Measurements from ENCODE around the gene BEND6.
"Not testable (repeated sequence)": the region's sequence is repeated elsewhere in the genome, so short reads cannot be mapped to it uniquely, and the experiment has no call there.

The BEND6 gene

DNA sequence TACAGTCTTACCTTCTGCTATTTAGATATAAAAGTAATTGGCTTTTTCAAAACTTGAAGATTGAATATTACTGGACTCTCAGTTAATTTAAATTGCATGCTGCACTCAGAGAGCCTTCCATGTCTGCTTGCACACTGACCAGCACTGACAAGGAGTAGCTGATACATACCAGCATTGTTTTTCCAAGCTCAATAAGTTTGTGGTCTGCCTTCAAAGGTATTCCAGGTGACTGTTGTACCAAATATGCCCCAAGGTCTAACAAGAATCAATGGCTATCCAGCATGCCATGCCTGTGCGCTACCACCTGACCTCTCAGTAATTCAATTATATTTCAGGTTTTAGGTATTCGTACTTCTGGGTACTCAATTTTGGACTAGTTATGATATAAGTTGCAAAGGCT is 30.0 kb downstream of the BEND6 start:
- no peak for DNase-seq

DNA sequence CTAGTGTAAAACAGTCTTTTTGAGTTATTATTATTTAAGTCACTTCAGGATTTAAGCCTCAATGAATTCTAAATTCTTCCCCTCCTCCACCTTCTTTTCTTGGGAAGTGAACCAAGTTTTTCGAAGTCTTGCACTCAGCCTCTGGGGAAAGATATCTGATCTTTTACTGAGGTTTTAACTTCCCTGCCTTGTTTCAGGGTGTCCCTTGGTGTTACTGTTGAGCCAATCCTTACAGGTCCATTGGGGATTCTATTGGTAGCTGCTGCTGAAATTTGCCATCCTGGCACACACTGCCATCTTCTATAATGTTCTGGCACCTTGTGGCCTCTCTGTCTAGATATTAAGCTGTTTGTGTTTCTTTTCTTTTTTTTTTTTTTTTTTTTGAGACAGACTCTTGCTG is 31.7 kb downstream of the BEND6 start:
- DNase-seq, result no peak

DNA sequence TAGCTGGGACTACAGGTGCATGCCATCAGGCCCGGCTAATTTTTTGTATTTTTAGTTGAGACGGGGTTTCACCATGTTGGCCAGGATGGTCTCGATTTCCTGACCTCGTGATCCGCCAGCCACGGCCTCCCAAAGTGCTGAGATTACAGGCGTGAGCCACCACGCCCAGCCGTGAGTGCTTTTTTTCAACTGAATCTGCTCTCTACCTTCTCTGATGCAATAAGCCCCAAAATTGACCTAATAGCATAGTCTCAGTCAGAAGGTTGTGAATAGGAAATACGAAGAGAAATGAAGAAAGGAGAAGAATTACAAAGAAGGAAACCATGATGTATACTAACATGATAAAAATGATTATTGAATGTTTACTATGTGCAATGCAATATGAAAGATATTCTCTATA is 33.2 kb downstream of the BEND6 start:
- DNase-seq, result no peak

DNA sequence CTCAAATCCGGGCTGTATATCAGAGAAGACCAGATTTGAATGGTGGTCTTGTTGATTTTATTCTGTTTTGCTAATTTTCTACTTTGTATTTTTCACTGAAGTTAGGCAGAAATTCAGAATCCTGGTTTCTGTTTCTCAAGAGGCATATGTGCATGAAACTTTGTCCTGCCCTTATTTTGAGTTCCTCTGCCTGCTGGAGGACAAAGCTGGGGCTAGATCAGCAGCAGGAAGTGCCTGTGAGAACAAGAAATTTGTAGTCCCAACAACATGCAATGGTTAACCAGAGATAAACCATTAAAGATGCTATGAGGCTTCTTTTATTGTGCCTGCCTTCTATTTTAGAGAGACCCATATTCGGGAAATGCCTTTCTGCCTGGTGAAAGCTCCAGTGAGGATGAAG is 37.1 kb downstream of the BEND6 start:
- DNase-seq, result no peak

- no peak for DNase-seq
Observed at GRCh38 chr6:56992703-56993102, 37.8 kb downstream of the BEND6 start.

- no peak for DNase-seq
Observed at GRCh38 chr6:56995347-56995902, 40.5 kb downstream of the BEND6 start.

GRCh38 chr6:56996401-56996800 is 41.5 kb downstream of the BEND6 start:
- DNase-seq, result no peak

- DNase-seq, result no peak
Observed at GRCh38 chr6:56999049-56999448, 44.1 kb downstream of the BEND6 start.

- not testable (repeated sequence) for DNase-seq
Observed at GRCh38 chr6:56999748-57000147, 44.8 kb downstream of the BEND6 start.

DNA sequence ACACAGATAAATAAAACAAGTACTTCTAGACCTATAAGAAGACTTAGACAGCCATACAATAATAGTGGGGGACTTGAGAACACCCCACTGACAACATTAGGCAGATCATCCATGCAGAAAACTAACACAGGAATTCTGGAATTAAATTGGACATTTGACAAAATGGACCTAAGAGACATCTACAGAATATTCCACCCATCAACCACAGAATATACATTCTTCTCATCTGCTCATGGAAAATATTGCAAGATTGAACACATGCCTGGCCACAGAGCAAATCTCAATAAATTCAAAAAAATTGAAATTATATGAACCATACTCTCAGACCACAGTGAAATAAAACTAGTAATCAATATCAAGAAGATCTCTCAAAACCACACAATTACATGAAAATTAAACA is 47.3 kb downstream of the BEND6 start:
- DNase-seq, result no peak

- DNase-seq, result no peak
Observed at GRCh38 chr6:57004292-57004691, 49.4 kb downstream of the BEND6 start.

- DNase-seq, result no peak
Observed at GRCh38 chr6:57006101-57006500, 51.2 kb downstream of the BEND6 start.

DNA sequence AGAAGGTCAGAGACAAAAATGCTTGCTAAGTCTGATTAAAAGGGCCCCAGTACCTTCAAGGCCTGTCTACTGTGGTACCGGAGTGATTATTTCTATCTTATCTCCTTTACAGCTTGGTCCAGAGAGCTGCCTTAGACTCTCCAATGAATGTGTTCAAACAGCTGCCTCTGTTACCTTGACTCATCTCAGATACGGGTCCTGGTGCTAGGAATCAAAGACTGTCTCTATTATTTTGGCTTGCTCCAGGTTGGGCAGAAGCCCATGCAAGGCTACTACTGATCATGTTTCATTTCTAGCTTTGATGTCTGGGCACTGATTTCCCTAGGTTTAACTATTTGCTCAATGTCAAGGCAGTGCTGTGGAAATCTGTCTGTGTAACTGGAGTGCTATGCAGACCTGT is 53.2 kb downstream of the BEND6 start:
- DNase-seq, result not testable (repeated sequence)

DNA sequence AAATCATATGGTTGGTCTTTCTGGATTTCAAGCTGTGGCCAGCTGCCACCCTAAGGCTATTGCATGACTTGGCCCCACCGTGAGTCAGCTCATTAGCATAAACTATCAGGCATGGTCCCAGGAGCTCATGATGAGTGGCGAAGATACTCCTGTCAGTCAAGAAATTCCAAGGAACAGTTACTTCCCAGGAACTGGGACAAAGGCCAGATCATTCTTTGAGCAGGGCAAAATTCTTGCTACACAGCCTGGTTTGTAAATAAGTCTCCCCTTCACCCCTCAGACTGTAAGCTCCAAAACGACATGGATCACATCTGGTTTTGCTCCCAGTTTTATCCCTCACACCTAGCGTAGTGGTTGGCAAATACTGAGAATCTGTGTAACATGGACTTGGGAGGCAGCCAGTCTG is 58.6 kb downstream of the BEND6 start:
- DNase-seq, result no peak

- no peak for DNase-seq
Observed at GRCh38 chr6:57017069-57017468, 62.2 kb downstream of the BEND6 start.

GRCh38 chr6:57017841-57018240 is 62.9 kb downstream of the BEND6 start:
- no peak for DNase-seq

DNA sequence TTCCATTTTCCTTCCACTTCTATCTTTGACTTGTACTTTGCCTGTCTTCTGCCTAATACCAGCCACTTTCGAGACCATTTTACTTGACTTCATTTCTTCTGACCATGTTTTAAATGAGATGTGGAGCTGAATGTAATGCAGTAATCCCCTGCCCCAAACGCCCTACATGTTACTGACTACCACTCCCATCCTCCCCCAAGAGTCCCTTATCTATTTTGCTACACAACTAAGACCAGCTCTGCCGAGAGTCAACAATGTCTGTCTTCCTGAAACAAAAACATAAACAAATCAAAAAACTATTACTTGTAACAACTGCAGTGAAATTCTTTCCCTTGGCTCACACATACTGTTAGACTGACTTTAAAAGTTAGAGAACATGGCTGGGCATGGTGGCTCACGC is 64.5 kb downstream of the BEND6 start:
- no peak for DNase-seq

GRCh38 chr6:57021086-57021720 is 66.3 kb downstream of the BEND6 start:
- DNase-seq, result no peak

DNA sequence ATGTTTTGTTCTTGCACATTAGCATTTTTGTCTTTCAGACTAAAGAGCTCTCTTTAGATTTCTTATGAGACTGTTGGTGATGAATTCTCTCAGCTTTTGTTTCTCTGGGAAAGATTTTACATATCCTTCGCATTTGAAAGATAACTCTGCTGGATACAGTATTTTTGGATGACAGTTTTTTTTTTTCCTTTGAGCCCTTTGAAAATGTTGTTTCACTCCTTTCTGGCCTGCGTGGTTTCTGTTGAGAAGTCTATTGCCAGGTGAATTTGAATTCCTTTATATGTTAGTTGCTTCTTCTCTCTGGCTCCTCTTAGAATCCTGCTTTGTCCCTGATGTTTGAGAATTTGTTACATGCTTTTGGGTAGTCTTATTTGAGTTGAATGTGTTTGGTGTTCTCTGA is 69.4 kb downstream of the BEND6 start:
- DNase-seq, result no peak

GRCh38 chr6:57024775-57025174 is 69.9 kb downstream of the BEND6 start:
- no peak for DNase-seq

DNA sequence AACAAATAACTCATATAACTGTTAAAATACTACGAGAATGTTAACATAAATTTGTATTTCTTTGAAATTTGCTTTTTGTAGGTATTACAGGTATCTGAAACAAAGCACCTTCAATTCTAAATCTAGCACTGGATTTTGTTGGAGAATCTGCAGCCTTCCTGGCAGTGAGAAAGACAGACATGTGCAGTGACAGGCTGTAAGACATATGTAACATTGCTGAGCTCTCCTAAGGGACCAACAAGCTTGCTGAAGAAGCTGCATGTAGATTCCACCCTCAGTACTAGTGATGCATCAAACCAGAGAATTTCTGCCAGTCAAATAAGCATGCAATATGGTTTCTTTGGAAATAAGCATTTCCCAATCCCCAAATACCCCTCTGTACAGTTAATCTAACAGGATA is 71.1 kb downstream of the BEND6 start:
- no peak for DNase-seq

GRCh38 chr6:57027301-57027700 is 72.4 kb downstream of the BEND6 start:
- DNase-seq, result no peak

- no peak for DNase-seq
Observed at GRCh38 chr6:57029213-57029612, 74.3 kb downstream of the BEND6 start.

- no peak for DNase-seq
Observed at GRCh38 chr6:57033228-57033627, 78.3 kb downstream of the BEND6 start.

GRCh38 chr6:57035549-57035948 is 80.6 kb downstream of the BEND6 start:
- DNase-seq, result no peak
